Activated effector memory CD4-positive, alpha-beta T cell treated with Interleukin-2 at 50 U/mL for 16 hours (primary cell): ENCODE measurements around the gene MDM4.
"Not testable (repeated sequence)": the region's sequence is repeated elsewhere in the genome, so short reads cannot be mapped to it uniquely, and the experiment has no call there.

Experiments
- DNase-seq: peaks from one replicate; pipeline ENCODE4 v3.0.0-alpha.2; 2020

MDM4 gene

GRCh38 chr1:204520834-204521709 is 4.9 kb downstream of the MDM4 start:
- peak; percentile 39 for DNase-seq

GRCh38 chr1:204521941-204522521 is 5.8 kb downstream of the MDM4 start:
- DNase-seq: not testable (repeated sequence)

- DNase-seq: no peak
These were observed 7.5 kb downstream of the MDM4 start for GRCh38 chr1:204523605-204524215.

GRCh38 chr1:204524986-204525385 is 8.8 kb downstream of the MDM4 start:
- no peak for DNase-seq

GRCh38 chr1:204528241-204528640 is 12.0 kb downstream of the MDM4 start:
- no peak for DNase-seq

GRCh38 chr1:204528677-204529076 is 12.5 kb downstream of the MDM4 start:
- no peak for DNase-seq

GRCh38 chr1:204529371-204529895 is 13.2 kb downstream of the MDM4 start:
- DNase-seq: no peak

GRCh38 chr1:204530932-204531331 is 14.7 kb downstream of the MDM4 start:
- DNase-seq: no peak

- DNase-seq: no peak
These were observed 16.6 kb downstream of the MDM4 start for GRCh38 chr1:204532832-204533231.

- no peak for DNase-seq
These were observed 25.4 kb downstream of the MDM4 start for GRCh38 chr1:204541626-204542025.

- DNase-seq: no peak
These were observed 28.1 kb downstream of the MDM4 start for GRCh38 chr1:204544321-204544720.

GRCh38 chr1:204545202-204545601 is 29.0 kb downstream of the MDM4 start:
- DNase-seq: no peak

- no peak for DNase-seq
These were observed 29.7 kb downstream of the MDM4 start for GRCh38 chr1:204545881-204546280.

- DNase-seq: no peak
These were observed 32.1 kb downstream of the MDM4 start for GRCh38 chr1:204548265-204548664.

GRCh38 chr1:204549313-204549712 is 33.1 kb downstream of the MDM4 start:
- DNase-seq: no peak

- DNase-seq: no peak
These were observed 34.7 kb downstream of the MDM4 start for GRCh38 chr1:204550926-204551325.

- DNase-seq: no peak
These were observed 40.3 kb downstream of the MDM4 start for GRCh38 chr1:204556458-204557052.

- DNase-seq: no peak
These were observed 42.3 kb downstream of the MDM4 start for GRCh38 chr1:204558467-204558866.

GRCh38 chr1:204560002-204560401 is 43.8 kb downstream of the MDM4 start:
- not testable (repeated sequence) for DNase-seq

- DNase-seq: no peak
These were observed 44.5 kb downstream of the MDM4 start for GRCh38 chr1:204560590-204561150.

GRCh38 chr1:204562075-204562990 is 46.1 kb downstream of the MDM4 start:
- no peak for DNase-seq

GRCh38 chr1:204563307-204563706 is 47.1 kb downstream of the MDM4 start:
- DNase-seq: no peak
